OCI-LY7 (cell line): ENCODE results near the gene SLC9A9. TPM values are rescaled to one million over a fixed set of nuclear protein-coding genes. Genes with fewer than 3 reads are reported as not detected.

Experiments used
- BruUV-seq: library from RNA; stranded (reverse); fragments of 400-500 nt; replicated peaks from 2 replicates; lab custom pipeline; 2021; lab: Mats Ljungman, UMichigan
- CTCF ChIA-PET: fragments of 300-600 bp; sonication (Branson Sonifier 250); formaldehyde crosslinking; loops from one replicate; lab custom pipeline; 2022; ENCODE audit warnings: antibody characterized with exemption; ENCODE audit not compliant: unreplicated experiment; lab: Charles Lee
- POLR2A ChIA-PET: fragments of 300-600 bp; sonication (Branson Sonifier 250); formaldehyde crosslinking; loops from one replicate; lab custom pipeline; 2022; ENCODE audit warnings: antibody characterized with exemption; lab: Charles Lee
- DNase-seq: peaks from one replicate; pipeline ENCODE4 v3.0.0-alpha.2; 2015; ENCODE audit warnings: low spot score
- H2AFZ ChIP-seq: fragments of 200-600 bp; sonication (generic), shearing (Covaris generic); 2 replicates; pipeline ENCODE4 v1.6.1; 2014; ENCODE audit warnings: mild to moderate bottlenecking, antibody characterized with exemption, low read length, moderate library complexity
- H3K27ac ChIP-seq: fragments of 200-600 bp; sonication (generic); 2 replicates; pipeline ENCODE4 v1.5.1; 2014; ENCODE audit warnings: mixed run types, low read depth, mild to moderate bottlenecking, moderate library complexity, low read length, inconsistent platforms; ENCODE audit not compliant: poor library complexity, severe bottlenecking
- H3K36me3 ChIP-seq: fragments of 200-600 bp; sonication (generic); 2 replicates; pipeline ENCODE4 v1.6.1; 2014; ENCODE audit warnings: mild to moderate bottlenecking, antibody characterized with exemption, low read length, moderate library complexity, mixed read lengths; ENCODE audit not compliant: insufficient read depth
- H3K4me1 ChIP-seq: fragments of 200-600 bp; sonication (generic); 2 replicates; pipeline ENCODE4 v1.5.1; 2014; ENCODE audit warnings: mild to moderate bottlenecking, low read length; ENCODE audit not compliant: insufficient read depth, poor library complexity, severe bottlenecking
- H3K4me2 ChIP-seq: fragments of 200-600 bp; sonication (generic); 2 replicates; pipeline ENCODE4 v1.6.1; 2014; ENCODE audit warnings: mild to moderate bottlenecking, low read length
- H3K4me3 ChIP-seq: fragments of 200-600 bp; sonication (generic); 2 replicates; pipeline ENCODE4 v1.5.1; 2014; ENCODE audit warnings: mild to moderate bottlenecking, low read depth, low read length; ENCODE audit not compliant: poor library complexity, severe bottlenecking
- H3K79me2 ChIP-seq: fragments of 200-600 bp; sonication (generic); 2 replicates; pipeline ENCODE4 v1.6.1; 2016; ENCODE audit warnings: low read depth, mild to moderate bottlenecking, low read length, moderate library complexity, mixed read lengths; ENCODE audit not compliant: insufficient read depth
- H3K9me2 ChIP-seq: fragments of 200-600 bp; sonication (generic); 2 replicates; pipeline ENCODE4 v1.6.1; 2016; ENCODE audit warnings: mild to moderate bottlenecking, low read length, mixed read lengths; ENCODE audit not compliant: insufficient read depth
- H3K9me3 ChIP-seq: fragments of 200-600 bp; sonication (generic); 2 replicates; pipeline ENCODE4 v1.6.1; 2014; ENCODE audit warnings: mild to moderate bottlenecking, mixed run types, low read length, mixed read lengths
- H4K20me1 ChIP-seq: fragments of 200-600 bp; sonication (generic); 2 replicates; pipeline ENCODE4 v1.6.1; 2014; ENCODE audit warnings: mild to moderate bottlenecking, antibody characterized with exemption, low read length, moderate library complexity, mixed read lengths; ENCODE audit not compliant: insufficient read depth
- EZH2phosphoT487 ChIP-seq: fragments of 200-600 bp; sonication (generic); IDR thresholded peaks from 2 replicates; pipeline ENCODE4 v1.6.1; 2018; ENCODE audit warnings: low read depth, borderline replicate concordance, mild to moderate bottlenecking, mixed run types, antibody characterized with exemption, low read length, moderate library complexity, mixed read lengths
- intact Hi-C: fragments of 100-400 bp; cut with micrococcal nuclease; formaldehyde crosslinking; loops from one replicate; pipeline ENCODE4 v1.10.0; 2022; ENCODE audit not compliant: unreplicated experiment
- total RNA-seq, 2 experiments: library from RNA; depleted of rRNA in 1 of 2; stranded (reverse); fragments of >200 nt in 1 of 2; shearing (Covaris generic) in 1 of 2; gene quantifications; 2 replicates each; pipeline ENCODE4 v1.2.3, GENCODE V29; 2014 to 2022
- TF ChIP-seq, protein P1 (sequence below): fragments of 200-600 bp; sonication (generic); conservative IDR thresholded peaks from 2 replicates; pipeline ENCODE4 v1.5.1; 2014; ENCODE audit warnings: mild to moderate bottlenecking, antibody characterized with exemption, low read length, moderate library complexity, mixed read lengths

SLC9A9 gene
- total RNA-seq, 2 experiments from 2014 or later, result 9.3 to 14.8 TPM

DNA sequence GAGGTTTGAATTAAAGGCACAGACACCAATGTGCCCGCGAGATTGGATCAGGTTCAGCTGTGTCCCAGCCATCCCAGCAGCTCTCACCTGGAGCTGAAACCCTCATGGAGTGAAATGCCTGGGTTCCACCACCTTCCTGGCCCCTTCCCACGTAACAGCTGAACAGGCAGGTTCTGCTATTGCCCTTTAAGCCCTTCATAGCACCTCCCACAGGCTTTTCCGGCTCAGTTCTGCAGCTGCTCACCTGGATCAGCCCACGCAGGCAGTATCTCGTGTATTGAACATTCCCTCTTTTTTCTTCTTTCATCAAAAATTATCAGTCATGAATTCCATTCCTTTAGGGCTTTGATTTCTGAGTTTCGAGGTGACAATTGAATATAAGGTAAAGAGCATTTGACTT, 129.8 kb downstream of the SLC9A9 start:
- Histone ChIP-seq H3K79me2 (no peaks in the 10 kb centered on the region), H2AFZ (no peak overlapping the region), H3K27ac (no peak overlapping the region), H4K20me1 (no peaks in the 10 kb centered on the region), H3K4me2 (no peak overlapping the region), H3K9me2 (no peaks in the 10 kb centered on the region), H3K9me3 (no peaks in the 10 kb centered on the region), H3K4me1 (no peaks in the 10 kb centered on the region), H3K4me3 (no peak overlapping the region), H3K36me3 (no peaks in the 10 kb centered on the region)
- BruUV-seq, result no TSS peak
- no peak for TF ChIP-seq EZH2phosphoT487
- TF ChIP-seq, protein P1, sequence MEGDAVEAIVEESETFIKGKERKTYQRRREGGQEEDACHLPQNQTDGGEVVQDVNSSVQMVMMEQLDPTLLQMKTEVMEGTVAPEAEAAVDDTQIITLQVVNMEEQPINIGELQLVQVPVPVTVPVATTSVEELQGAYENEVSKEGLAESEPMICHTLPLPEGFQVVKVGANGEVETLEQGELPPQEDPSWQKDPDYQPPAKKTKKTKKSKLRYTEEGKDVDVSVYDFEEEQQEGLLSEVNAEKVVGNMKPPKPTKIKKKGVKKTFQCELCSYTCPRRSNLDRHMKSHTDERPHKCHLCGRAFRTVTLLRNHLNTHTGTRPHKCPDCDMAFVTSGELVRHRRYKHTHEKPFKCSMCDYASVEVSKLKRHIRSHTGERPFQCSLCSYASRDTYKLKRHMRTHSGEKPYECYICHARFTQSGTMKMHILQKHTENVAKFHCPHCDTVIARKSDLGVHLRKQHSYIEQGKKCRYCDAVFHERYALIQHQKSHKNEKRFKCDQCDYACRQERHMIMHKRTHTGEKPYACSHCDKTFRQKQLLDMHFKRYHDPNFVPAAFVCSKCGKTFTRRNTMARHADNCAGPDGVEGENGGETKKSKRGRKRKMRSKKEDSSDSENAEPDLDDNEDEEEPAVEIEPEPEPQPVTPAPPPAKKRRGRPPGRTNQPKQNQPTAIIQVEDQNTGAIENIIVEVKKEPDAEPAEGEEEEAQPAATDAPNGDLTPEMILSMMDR, result no peak
- DNase-seq, result no peak
- CTCF ChIA-PET, result no interaction called here
- POLR2A ChIA-PET, result interaction anchor here (1.0 kb wide), 1 partner anchor 9 kb away, joined by 4 read pairs; no protein-coding TSS in a partner anchor
- intact Hi-C loops, result no loop called here

DNA sequence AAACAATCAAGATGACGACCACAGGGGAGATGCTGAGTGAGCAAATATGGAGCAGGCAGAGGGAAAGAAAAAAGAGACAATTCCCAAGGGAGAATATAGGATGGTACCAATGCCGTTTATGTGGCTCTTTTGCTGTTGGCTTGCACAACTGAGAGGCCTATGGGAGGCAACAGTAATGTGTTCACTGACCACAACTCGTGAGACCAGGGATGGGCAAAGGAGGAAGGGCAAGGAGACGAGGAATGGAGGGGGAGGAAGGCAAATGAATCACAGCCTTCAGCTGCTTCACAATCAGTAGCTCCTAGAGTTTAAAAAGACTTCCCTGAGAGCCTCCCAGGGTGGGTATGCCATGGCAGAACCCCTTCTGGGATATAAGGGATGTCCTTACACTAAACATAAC, 131.5 kb downstream of the SLC9A9 start:
- Histone ChIP-seq H3K9me3 (no peaks in the 10 kb centered on the region), H3K4me1 (no peaks in the 10 kb centered on the region), H2AFZ (no peak overlapping the region), H3K9me2 (no peaks in the 10 kb centered on the region), H3K4me3 (no peak overlapping the region), H3K4me2 (no peak overlapping the region), H3K36me3 (no peaks in the 10 kb centered on the region), H4K20me1 (no peaks in the 10 kb centered on the region), H3K79me2 (no peaks in the 10 kb centered on the region), H3K27ac (no peak overlapping the region)
- TF ChIP-seq, protein P1, result no peak
- no peak for TF ChIP-seq EZH2phosphoT487
- no TSS peak for BruUV-seq
- POLR2A ChIA-PET, result no interaction called here
- CTCF ChIA-PET, result no interaction called here
- intact Hi-C loops, result no loop called here
- DNase-seq, result no peak

DNA sequence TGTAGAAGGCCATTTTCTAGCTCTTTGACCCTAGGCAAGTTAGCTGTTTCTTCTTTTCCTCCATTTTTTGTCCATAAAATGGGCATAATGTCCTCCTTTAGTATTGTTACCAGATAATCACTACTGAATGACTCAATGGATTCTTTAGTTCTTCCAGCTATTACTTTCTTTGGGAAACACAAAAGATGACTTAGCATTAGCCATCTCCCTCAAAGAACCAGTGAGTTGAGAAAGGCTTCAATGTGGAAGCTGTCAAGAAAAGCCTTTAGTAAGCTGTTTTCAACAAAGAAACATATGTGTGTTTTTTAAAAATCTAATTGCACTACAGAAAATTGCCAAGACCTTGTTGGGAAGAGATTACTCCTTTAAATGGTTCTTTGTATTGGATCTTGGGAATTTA, 135.7 kb downstream of the SLC9A9 start:
- no peaks in the 10 kb centered on the region; the same call in 1 of the 2 replicates for H4K20me1 ChIP-seq
- no peaks in the 10 kb centered on the region for H3K9me2 ChIP-seq
- H3K27ac ChIP-seq, result no peak overlapping the region
- intact Hi-C loops, result no loop called here
- BruUV-seq, result no TSS peak
- H3K4me3 ChIP-seq, result no peak overlapping the region
- H3K9me3 ChIP-seq, result no peaks in the 10 kb centered on the region
- no peaks in the 10 kb centered on the region for H3K79me2 ChIP-seq
- DNase-seq, result no peak
- no peaks in the 10 kb centered on the region for H3K4me1 ChIP-seq
- no peak overlapping the region for H2AFZ ChIP-seq
- H3K4me2 ChIP-seq, result no peak overlapping the region
- ChIA-PET CTCF (no interaction called here), POLR2A (no interaction called here)
- no peaks in the 10 kb centered on the region for H3K36me3 ChIP-seq
- TF ChIP-seq, protein P1, result no peak
- no peak for TF ChIP-seq EZH2phosphoT487
